ELR (cell line): ENCODE results near the gene CACNA1A.
"Not testable (repeated sequence)": the region's sequence is repeated elsewhere in the genome, so short reads cannot be mapped to it uniquely, and the experiment has no call there.

Experiments used
- DNase-seq: peaks from one replicate; pipeline ENCODE4 v3.0.0-alpha.2; 2015; ENCODE audit warnings: low read depth

CACNA1A gene

DNA sequence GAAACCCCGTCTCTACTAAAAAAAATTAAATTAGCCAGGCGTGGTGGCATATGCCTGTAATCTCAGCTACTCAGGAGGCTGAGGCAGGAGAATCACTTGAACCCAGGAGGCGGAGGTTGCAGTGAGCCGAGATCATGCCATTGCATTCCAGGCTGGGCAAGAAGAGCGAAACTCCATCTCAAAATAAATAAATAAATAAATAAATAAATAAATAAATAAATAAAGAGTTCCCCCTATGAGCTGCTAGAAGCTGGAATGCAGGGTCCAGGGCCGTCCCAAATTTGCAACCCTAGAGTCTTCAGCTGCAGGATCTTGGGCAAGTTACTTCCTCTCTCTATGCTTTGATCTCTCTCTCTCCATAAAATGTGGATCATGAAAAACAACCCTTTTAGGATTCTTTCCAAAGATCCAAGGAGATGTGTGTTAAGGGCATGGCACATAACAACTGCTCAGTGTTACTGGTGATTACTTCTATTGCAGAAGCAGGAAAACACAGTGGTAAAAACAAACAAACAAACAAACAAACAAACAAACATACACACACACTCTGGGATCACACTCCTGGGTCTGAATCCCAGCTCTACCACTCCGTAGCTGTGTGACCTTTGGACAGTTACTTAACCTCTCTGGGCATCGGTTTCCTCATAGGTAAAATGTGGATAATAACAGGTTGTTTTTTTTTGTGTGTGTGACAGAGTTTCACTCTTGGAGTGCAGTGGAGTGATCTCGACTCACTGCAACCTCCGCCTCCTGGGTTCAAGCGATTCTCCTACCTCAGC, 78.8 kb downstream of the CACNA1A start:
- DNase-seq: no peak

GRCh38 chr19:13425875-13426274, 80.4 kb downstream of the CACNA1A start:
- DNase-seq: not testable (repeated sequence)

DNA sequence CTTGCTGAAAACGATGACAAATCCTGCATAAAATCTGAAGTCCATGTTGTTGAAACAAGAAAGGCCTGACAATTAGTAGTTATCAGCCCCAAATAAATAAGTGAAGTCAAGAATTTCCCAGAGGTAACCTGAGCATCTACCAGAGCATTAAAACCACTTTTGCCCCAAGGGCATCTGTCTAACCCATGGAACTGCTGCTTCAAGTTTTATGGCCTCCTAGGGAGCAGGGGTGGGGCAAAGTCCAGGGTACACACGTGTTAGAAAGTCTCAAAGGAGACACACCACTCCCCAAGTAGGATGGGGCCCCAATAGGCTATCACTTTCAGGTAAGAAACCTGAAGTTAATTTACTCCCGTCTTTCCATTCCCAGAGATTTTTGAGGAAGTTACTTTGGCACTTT, 81.1 kb downstream of the CACNA1A start:
- no peak for DNase-seq

DNA sequence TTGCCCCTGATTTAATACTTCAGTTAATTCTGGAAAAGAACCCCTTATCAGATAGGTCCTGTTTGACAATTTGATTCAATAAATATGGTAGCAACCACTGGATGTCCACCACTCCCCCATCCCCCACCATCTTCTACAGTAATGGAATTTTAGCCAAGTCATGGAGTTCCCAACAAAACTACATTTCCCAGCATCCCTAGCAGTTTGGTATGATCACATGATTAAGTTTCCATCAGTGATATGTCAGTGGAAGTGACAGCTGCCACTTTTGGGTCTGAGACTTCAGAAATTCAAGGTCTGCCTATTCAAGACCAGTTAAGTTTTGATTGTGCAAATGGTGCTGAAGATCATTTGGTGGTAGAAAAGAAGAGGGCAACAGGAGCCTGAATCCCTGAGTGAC, 85.5 kb downstream of the CACNA1A start:
- no peak for DNase-seq

DNA sequence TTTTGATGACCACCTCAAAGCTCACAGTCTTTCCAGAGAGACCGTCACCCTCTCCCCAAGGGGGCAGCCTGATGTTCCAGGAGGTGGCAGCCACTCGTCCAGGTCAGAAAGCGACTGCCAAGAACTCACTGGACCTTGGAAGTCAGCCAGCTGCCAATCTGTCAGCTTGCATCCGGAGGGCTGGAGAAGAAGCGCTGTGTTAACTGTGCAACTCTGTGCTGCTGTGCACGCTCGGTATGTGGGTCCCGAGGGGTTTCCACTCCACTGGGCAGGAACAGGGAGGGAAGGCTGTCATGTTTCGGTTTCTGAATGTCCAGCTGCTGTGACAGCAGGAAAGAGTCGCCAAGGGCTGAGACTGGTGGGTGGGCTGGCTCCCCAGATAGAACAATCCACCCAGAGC, 89.2 kb downstream of the CACNA1A start:
- no peak for DNase-seq

- DNase-seq: no peak
Observed at GRCh38 chr19:13411899-13412298, 94.4 kb downstream of the CACNA1A start.

DNA sequence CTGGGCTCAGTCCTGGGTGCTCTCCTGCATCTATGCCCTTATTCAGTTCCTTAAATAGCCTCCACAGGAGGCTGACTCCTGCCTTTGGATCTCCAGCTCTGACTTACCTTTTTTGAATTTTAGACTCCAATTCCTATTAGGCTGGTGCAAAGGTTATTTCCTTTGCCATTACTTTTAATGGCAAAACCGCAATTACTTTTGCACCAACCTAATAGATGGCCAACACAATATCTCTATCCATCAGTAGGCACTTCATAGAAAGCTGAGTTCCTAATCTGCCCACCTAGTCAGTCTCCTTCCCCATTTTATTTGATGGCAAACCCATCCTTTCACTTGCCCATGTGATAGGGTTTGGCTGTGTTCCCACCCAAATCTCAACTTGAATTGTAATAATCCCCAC, 95.3 kb downstream of the CACNA1A start:
- no peak for DNase-seq

DNA sequence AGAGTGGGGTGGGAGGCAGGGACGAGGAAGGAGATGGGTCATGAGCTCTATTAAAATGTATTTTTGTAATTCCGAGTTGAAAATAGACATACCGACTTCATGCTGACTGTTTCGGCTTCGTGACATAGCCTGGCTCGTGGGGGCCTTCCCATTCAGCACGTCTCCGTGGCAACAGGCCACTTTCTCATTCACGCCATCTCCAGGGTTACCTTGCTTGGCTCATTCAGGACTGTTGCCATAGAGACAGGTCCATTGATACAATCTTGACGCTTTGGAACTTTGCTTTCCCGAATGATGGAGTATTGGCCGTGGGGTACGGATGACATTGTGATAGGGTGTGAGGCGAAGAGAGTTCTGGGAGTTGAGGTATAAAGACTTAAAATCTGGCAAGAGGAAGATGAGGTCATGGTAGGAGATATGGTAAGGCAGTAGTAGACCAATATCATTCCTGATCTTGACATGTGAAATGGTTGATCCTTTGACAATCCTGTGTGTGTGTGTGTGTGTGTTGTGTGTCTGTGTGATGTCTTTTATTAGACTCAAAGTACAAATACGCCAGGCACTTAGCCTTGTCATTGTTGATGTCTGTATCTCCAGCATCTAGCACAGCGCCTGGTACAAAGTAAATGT, 97.3 kb downstream of the CACNA1A start:
- DNase-seq: no peak

DNA sequence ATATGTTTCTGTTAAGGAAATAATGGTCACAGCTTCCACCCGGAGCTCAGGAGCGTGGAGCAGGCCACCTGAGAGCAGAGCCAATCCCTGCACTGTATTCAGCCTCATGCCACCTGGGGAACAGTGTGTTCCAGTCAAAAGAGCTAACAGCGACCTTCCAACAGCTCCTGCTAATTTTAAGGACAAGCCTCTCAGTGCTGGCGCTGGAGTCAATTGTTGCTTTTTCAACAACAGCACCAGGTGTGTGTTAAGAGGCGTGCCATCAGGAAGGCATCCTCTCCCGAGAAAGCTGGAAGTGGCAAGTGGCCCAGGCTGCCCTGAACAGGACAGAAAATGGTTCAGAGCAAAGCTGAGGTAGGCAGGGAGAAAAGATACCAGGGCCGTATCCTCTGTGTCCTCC, 102.0 kb downstream of the CACNA1A start:
- no peak for DNase-seq

- DNase-seq: peak; percentile 63
Observed at GRCh38 chr19:13401388-13401787, 104.9 kb downstream of the CACNA1A start.

- DNase-seq: no peak
Observed at GRCh38 chr19:13400296-13400695, 106.0 kb downstream of the CACNA1A start.

- no peak for DNase-seq
Observed at GRCh38 chr19:13399746-13400145, 106.5 kb downstream of the CACNA1A start.

DNA sequence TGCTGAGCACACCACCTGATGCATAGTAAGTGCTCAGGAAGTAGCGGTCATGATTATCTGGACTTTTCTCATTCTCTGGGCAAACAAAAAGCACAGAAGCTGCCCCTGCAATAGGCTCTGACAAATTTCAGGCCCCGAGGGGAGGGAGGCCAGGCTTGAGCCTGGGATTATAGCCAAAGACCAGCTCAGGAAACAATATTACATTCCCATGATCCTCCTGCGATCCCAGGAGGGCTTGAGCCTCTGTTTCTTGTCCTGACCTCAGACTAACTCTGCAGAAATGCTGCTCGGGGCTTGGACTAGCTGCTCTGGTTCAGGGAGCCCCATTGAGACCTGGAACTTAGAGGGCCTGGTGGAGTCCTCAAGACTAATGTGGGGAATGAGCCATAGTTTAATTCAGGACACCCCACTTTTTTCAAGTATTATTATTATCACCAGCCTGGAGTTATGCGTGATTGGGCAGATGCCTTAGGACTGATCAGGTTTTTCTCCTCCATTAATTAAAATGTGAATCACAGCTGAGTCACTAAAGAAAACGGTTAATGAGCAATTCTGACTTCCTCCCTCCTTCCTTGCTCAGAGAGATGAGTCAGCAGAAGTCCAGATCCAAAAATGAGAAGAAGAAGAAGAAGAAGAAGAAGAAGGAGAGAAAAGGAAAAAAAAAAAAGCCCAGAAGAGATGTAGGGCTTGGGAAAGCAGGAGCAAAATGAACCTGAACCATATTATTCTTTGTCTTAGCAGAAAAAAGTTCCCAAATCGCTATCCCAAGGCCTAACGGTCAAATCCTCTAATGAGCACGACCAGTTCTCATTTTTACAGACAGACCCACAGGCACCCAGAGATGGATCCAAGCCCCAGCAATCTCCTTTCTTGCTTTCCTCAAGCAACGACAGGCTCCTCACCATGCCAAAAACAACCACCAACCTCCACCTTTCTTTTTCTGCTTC, 107.2 kb downstream of the CACNA1A start:
- DNase-seq: peak; percentile 94

DNA sequence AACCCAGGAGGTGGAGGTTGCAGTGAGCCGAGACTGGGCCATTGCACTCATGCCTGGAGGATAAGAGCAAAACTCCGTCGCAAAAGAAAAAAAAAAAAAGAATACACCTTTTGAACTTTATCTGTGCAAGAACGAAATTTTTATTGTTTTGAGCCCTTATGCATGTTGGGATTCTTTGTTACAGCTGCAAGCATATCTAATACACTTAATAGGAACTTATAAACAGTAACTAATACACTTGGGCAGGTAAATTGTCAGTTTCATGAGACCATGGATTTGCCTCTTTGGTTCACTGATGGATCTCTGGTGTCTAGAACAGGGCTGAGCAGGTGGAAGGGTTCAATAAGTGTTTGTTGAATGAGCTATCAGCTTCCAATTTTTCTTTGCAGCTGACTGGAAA, 108.1 kb downstream of the CACNA1A start:
- DNase-seq: no peak

DNA sequence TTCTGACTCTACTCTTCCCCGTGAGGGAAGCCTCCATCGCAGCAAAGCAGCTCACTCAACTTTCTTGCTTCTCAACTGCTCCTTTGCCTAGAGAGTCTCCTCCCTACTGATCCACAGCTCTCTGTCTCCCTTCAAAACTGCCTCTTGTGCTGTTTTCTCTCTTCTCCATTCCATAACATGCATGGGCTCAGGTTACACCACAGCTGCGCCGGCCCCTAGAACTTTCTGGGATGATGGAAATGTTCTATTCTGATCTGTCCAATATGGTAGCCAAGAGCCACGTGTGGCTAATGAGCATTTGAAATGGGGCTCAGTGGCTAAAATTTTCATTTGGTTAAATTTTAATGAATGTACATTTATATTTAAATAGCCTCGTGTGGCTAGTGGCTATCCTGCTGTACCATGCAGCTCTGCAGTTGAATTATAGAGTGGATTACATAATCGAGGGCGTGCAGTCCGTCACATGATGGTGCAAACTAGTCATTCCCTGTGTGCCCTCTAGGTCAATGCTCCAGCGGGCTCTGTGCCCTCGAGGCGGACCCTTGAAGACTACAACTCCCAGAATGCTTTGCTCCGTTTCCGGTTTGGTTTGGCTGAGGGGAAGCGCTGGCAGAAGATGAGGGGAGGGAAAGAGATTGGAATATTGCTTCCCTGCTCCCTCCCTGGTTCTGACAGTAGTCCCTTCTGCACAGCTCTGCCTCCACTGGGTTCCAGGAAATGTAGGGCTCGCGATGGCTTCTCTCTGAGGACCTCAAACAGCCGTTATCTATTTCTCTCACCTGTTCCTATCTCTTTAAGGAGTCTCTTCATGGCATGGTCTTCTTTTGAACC, 109.8 kb downstream of the CACNA1A start:
- DNase-seq: peak; percentile 85

- no peak for DNase-seq
Observed at GRCh38 chr19:13382633-13382938, 123.7 kb downstream of the CACNA1A start.

DNA sequence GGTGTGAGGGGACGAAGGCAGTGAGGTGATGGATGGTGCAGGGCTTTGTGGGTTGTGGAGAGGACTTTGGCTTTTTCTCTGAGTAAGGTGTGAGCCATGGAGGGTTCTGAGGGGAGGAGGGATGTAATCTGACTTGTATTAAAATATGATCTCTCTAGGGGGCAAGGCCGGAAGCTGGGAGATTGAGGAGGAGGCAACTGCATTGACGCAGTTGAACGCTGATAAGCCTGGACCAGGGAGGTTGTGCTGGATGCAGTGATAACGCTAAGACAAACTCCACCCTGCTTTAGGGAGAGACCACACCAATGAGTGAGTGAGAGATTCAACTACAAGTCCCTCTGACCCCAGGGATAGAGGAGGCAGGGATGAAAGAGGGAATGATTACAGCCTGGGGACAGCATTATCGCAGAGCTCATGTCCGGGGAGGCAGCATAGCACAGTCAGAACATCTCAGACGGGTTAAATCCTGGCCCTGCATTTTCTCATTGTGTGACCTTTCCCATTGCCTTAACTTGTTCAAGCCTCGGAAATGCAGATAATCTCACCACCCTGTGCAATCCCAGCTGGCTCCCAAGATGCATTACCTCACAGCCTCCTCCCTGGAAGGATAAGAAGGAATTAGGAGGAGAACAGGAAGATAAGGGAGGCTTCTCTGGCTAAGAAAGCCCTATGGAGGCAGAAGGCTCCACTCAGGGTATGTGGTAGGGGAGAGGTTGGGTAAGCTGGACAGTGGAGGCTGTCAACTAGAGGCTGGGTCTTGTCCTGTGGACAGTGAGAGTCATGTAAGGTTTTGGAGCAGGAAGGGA, 124.2 kb downstream of the CACNA1A start:
- no peak for DNase-seq

DNA sequence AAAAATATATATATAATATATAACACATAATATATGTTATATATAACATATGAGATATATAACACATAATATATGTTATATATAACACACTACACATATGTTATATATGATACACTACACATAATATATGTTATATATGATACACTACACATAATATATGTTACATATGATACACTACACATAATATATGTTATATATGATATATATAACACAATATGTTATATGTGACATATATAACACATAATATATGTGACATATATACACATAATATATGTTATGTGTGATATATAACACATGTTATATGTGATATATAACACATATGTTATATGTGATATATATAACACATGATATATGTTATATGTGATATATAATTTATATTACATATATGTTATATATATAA, 129.7 kb downstream of the CACNA1A start:
- no peak for DNase-seq

- no peak for DNase-seq
Observed at GRCh38 chr19:13373599-13373998, 132.7 kb downstream of the CACNA1A start.

DNA sequence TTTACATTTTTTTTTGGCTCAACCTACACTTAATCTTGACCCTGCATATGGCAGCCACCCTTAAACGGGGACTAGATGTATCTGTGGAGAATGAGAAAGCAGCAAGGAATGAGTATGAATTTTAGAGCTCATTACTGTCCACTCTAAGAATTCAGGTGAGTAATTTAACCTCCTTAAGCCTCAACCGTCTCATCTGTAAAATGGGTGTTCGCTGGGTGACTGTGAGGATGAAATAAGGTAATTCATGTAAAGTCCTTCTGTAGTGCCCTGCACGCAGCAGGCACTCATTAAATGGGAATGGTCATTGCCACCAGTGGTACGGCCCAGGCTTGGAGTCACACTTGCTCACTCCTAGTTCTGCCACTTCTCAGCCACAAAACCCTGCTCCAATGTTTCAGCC, 135.3 kb downstream of the CACNA1A start:
- DNase-seq: no peak

DNA sequence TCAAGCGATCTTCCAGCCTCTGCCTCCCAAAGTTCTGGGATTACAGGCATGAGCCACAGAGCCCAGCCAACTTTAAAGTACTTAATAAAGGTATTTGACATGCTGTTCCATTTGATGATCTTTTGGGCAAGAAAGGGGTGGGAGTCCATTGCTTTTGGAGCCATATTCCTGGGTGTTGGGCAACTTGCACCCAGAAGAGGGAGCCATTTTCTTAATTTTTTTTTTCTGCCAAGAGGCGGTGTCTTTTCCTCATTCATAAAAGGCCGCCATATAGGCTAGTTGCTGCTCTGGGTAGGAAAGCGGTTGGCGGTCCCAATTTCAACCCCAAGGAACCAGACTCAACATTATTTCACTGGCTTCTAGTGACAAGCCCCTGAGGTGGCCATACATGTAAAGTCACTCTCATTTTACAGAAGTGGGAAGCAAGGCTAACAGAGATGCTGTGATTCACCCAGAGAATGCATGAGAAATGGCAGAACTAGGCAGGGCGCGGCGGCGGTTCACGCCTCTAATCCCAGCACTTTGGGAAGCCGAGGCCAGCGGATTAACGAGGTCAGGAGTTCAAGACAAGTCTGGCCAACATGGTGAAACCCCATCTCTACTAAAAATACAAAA, 139.6 kb downstream of the CACNA1A start:
- DNase-seq: peak; percentile 63
